CD1c-positive myeloid dendritic cell (primary cell): Measurements from ENCODE around the gene CDR2.

Experiments used
- DNase-seq: peaks from one replicate; pipeline ENCODE4 v3.0.0-alpha.2; 2016; ENCODE audit errors: extremely low spot score

Gene CDR2

GRCh38 chr16:22324787-22325597 is 49.4 kb downstream of the CDR2 start:
- no peak for DNase-seq

- no peak for DNase-seq
Measured at GRCh38 chr16:22323959-22324786, 50.2 kb downstream of the CDR2 start.

GRCh38 chr16:22323173-22323958 is 51.1 kb downstream of the CDR2 start:
- DNase-seq, result no peak

DNA sequence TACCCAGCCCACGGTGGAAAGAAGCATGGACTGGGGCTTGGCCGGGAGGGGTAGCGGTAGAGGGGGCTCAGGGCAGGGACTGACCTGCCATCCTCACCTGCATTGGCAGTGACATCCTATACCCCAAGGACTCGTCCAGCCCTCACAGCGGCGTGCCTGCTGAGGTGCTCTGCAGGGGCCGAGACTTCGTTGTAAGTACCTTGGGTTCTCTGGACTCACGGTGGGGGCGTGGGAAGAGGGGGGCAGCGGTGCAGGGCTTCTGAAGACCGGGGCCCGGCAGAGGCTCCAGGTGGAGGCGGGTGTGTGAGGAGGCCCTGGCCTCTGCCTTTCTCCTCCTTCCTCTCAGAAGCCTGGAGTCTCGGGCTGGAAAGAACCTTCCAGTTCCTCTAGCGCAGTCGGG is 51.7 kb downstream of the CDR2 start:
- no peak for DNase-seq

DNA sequence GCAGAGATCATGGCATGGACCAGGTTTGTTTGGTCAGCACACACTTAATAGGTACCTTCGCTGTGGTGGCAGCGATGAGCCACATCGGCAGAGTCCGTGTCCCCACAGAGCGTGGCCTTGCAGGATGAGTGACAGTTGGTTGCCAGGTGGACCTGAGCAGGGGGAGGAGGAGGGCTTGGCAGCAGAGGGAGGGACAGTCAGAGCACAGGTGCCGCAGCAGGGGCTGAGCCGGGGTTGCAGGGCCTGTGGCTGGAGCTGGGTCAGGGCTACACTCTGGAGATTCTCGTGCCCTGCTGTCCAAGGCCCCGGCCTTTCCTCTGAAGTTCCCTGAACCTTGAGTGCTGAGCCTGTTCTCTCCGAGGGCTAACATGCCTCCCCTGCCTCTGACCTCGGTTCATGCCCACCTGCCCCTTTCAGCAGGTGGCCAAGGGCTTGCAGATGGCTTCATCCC is 52.4 kb downstream of the CDR2 start:
- no peak for DNase-seq

- DNase-seq, result peak; percentile 76
Measured at GRCh38 chr16:22321340-22322001, 52.9 kb downstream of the CDR2 start.

DNA sequence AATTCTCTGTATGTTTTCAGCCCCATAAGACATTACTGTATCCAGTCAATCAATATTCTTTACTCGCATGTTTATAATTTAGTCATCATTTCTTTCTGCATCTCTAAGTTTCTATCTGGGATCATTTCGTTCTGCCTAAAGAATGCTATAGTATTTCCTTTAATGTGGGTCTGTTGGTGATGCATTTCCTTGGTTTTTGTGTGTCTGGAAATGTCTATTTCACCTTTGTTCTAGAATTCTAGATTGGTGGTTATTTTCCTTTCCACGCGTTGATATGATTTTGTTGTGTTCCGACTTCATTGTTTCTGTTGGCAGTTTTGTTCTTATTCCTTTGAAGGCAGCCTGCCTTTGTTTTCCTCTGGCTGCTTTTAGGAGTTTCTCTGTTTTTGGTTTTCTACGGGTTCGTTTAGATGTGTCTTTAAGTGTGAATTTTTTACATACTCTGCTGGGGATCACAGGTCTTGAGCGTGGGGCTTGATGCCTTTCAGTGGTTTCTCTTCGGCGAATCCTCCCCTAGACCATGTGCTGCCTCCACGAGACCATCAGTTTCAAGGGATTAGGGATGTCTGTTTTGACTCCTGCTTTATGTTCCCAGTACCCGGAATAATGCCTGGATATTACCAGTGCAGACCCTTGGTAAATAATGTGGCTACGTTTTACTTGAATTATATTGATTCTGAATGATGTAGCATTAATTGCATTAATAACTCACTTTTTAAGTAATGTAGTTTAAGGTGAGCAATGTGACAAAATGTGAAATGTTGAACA is 53.7 kb downstream of the CDR2 start:
- no peak for DNase-seq

- DNase-seq, result peak; percentile 59
Measured at GRCh38 chr16:22318690-22319358, 55.6 kb downstream of the CDR2 start.

DNA sequence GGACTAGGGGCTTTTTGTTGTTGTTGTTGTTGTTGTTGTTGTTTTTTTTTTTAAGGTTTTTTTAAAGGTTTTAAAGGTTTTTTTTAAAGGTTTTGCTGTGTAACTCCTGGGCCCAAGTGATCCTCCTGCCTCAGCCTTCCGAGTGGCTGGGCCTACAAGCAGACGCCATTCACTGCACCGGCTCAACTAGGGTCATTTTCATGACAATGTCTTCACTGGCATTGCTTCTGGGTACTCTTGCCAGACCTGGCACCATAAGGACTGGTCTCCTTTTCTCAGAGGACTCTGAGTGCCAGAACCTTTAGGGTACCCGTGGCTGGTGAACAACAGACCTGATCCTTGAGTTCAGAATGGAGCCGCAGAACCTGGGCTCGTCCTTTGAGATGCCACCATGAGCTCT is 56.8 kb downstream of the CDR2 start:
- DNase-seq, result no peak

DNA sequence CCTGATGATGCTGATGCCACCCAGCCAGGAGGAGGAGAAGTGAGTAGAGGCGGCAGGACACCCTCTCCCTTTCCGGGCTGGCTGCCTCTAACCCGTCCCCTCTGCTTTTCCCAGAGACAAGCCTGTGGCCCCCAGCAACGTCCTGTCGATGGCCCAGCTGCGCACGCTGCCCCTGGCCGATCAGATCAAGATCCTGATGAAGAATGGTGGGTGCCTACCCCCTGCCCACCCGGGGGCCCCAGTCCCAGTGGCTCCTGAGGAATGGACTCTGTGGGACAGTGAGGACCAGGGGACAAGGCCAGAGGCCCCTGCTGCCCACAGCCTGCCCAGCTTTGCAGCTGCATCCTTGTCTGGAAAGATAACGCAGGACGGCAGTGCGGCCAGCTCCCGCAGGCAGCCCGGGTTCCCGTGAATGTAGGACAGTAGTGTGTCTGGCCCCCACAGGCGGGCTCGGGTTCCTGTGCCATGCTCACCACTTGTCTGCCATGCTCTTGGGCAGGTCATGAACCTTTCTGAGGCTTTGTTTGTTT is 57.4 kb downstream of the CDR2 start:
- DNase-seq, result no peak

GRCh38 chr16:22316411-22316811 is 58.0 kb downstream of the CDR2 start:
- DNase-seq, result no peak

- DNase-seq, result no peak
Measured at GRCh38 chr16:22315979-22316378, 58.4 kb downstream of the CDR2 start.

DNA sequence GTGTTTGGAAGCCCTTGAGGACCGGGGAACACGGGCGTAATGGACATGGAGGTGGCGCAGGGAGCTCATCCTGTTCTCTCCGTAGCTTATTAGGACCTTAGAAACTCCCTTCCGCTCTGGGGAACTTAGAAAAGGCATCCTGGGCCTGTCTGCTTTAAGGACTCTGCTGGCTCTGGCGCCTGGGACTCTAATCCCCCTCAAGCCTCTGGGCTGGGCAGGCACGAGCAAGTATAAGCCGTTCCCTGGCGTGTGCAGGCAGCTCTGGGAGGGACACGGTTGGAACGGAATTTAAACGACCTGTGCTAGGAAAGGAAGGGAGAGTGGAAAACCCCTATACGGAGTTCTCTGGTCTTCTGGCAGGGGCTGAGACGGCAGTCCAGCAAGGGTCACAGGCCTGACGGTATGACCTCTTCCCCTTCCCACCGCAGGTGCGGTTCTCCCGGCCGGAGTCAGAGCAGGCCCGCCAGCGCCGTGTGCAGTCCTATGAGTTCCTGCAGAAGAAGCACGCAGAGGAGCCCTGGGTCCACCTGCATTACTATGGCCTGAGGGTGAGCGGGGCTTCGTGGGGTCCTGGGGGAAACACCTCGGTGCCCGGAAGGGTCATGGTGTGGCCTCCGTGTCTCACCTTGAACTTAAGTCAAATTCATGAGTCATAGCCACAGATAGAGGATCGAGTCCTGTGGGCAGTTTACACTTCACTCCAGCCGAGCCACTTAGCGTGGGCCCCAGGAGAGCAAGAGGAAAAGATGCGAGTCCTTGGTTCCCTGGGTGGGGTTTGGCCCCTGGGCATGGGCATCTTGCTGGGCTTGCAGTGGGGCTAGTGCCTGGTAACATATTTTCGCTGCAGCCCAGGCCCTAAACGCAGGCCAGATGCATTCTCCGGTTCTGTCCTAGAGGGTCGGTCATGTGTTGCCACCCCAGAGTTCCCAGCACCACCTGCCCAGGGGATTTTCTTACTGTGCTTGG is 59.5 kb downstream of the CDR2 start:
- no peak for DNase-seq

DNA sequence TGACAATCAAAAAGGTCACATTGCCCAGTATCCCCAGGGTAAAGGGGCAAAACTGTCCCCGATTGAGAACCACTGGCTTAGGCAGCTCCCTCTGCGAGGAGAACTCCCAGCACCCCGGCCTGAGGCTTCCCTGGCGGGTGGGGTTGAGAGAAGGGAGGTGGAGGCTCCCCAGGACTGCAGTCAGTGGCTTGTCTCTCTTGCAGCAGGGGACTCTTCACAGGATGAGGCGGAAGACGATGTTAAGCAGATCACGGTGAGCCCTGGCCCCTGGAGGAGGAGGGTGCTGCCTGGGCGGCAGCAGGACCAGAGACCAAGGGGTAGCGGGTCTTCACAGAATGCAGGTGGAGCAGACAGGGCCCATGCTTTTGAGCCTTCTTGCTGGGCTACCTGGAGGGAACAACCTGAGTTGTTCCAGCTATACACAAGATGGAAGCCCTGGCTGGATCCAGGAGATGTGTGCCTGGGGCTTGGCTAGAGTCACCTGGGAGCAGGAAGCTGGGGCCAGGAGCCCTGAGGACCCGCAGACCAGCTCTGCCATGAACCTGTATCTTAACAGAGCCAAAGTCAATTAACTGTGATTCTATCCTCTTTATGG is 60.4 kb downstream of the CDR2 start:
- DNase-seq, result no peak

DNA sequence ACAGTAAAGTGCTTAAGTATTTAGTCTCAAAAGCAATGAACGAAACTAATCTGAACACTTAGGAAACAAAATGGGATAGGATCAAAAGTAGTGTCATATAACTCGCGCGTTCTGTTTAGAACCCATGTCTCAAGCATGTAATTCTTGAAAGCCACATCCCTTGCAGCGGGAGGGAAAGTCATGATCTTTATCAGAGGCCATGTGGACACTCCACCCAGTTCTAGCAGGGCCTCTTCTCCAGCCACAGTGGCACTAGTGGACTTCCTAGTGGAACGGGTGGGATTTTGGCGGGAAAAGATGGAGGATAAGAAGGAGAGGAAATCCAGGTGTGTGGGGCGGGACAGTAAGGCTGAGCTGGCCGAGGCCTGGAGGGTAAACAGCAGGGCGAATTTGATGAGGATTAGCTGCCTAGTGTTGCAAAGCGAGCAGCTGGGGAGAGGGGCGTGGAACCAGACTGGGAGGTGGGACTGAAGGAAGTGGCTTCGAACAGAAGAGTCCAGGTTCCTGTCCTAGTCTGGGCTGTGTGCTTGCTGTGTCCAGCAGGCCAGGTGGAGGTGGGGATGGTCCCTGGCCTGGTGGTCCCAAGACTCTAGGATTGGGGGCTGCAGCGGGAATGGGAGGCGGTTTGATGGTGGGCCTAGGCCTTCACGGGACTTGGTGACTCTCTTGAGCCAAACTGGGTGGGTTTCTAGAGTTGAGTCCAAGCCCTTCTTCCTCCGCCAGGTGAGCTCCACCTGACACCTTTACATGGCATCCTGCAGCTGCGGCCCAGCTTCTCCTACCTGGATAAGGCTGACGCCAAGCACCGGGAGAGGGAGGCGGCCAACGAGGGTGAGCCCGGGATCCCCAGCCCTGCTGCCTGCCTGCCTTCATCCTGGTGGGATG is 61.3 kb downstream of the CDR2 start:
- DNase-seq, result no peak

DNA sequence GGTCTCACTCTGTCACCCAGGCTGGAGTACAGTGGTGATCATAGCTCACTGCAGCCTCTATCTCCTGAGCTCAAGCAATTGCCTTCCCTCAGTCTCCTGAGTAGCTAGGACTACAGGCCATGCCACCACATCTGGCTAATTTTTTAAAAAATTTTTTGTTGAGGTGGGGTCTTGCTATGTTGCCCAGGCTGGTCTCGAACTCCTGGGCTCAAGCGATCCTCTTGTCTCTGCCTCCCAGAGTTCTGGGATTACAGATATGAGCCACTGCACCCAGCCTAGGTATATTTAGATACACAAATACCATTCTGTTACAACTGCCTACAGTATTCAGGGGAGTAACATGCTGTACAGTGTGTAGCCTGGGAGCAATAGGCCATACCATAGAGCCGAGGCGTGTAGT is 62.9 kb downstream of the CDR2 start:
- DNase-seq, result no peak

DNA sequence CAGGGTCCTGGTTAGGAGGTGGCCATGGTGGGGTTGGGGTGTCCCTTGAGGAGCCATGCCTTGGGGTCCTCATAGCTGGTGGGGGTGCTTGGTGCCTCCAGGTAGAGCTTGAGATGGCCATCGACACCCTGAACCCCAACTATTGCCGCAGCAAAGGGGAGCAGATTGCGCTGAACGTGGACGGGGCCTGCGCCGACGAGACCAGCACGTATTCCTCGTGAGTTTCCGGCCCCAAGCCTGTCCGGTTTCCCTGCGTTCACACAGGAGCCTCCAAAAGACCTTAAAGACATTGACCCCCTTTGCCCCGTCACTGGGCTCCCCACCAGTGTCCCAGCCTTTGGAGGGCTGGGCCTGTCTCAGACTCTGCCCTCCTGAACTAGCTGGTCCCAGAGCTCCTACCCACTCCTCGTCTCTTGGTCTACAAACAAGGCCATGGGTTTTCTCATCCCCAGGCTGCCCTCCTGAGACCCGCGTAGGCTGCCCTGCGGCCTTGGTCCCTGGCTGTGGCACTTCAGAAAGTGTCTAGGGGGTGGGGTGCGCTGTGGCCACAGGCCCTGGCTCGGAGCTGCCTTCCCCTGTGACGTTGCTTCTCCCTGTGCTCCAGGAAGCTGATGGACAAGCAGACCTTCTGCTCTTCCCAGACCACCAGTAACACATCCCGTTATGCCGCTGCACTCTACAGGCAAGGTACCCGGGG is 65.4 kb downstream of the CDR2 start:
- no peak for DNase-seq
